Activated naive CD8-positive, alpha-beta T cell treated with anti-CD3 and anti-CD28 coated beads, Interleukin-2, amount 50 U/mL, for 24 hours (primary cell): ENCODE results near the gene PPP1R15B.
"Not testable (repeated sequence)": the region's sequence is repeated elsewhere in the genome, so short reads cannot be mapped to it uniquely, and the experiment has no call there.

Experiments
- ATAC-seq: fragments of 150-1000 bp; cut with Tn5 transposase; one replicate; pipeline ENCODE4 v1.10.0; 2021
- DNase-seq: peaks from one replicate; pipeline ENCODE4 v3.0.0; 2021
- H3K27ac Mint-ChIP-seq: one replicate; pipeline ENCODE4 v1.8.0; 2021; ENCODE audit warnings: mild to moderate bottlenecking, mixed read lengths
- H3K27me3 Mint-ChIP-seq: one replicate; pipeline ENCODE4 v1.8.0; 2021; ENCODE audit warnings: mixed read lengths
- H3K36me3 Mint-ChIP-seq: one replicate; pipeline ENCODE4 v1.8.0; 2021; ENCODE audit warnings: low read depth, mixed read lengths
- H3K4me1 Mint-ChIP-seq: one replicate; pipeline ENCODE4 v1.8.0; 2021; ENCODE audit warnings: mixed read lengths
- H3K4me3 Mint-ChIP-seq: one replicate; pipeline ENCODE4 v1.8.0; 2021; ENCODE audit warnings: mild to moderate bottlenecking, moderate library complexity, mixed read lengths
- H3K9me3 Mint-ChIP-seq: one replicate; pipeline ENCODE4 v1.8.0; 2021; ENCODE audit warnings: mixed read lengths

The PPP1R15B gene

GRCh38 chr1:204437796-204438570, 26.4 kb upstream of the PPP1R15B start:
- H3K27ac Mint-ChIP-seq = peak overlapping the region; percentile 2
- H3K9me3 Mint-ChIP-seq = no peaks in the 10 kb centered on the region
- ATAC-seq (no peak), DNase-seq (no peak)
- no peaks in the 10 kb centered on the region for H3K27me3 Mint-ChIP-seq
- peaks cover 25% of the 10 kb centered on the region for H3K36me3 Mint-ChIP-seq
- peaks cover 8% of the 10 kb centered on the region for H3K4me1 Mint-ChIP-seq
- H3K4me3 Mint-ChIP-seq = no peak overlapping the region

DNA sequence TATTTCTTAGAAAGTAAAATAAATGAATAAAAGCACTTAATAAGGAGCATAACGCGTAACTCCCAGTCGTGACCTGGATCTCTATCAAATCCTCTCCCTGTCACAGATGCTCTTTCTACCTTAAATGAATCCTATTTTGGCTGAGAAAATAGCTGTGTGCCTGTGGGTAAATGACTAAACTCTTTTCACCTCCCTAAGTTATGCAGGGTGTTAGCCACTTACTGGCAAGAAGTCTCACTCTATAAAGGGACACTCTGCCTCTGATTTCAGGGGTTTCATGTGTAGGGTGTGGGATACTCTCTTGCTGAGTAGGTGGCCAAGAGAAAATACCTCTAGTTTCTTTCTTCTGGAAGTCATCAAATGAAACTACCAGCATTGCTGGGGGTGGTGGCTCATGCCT, 24.3 kb upstream of the PPP1R15B start:
- no peaks in the 10 kb centered on the region for H3K27me3 Mint-ChIP-seq
- DNase-seq = no peak
- no peaks in the 10 kb centered on the region for H3K9me3 Mint-ChIP-seq
- peaks cover 13% of the 10 kb centered on the region for H3K4me1 Mint-ChIP-seq
- H3K4me3 Mint-ChIP-seq = no peak overlapping the region
- H3K36me3 Mint-ChIP-seq = peaks cover 29% of the 10 kb centered on the region
- no peak for ATAC-seq
- H3K27ac Mint-ChIP-seq = no peak overlapping the region

- DNase-seq = no peak
- Mint-ChIP-seq H3K4me1 (peaks cover 13% of the 10 kb centered on the region), H3K36me3 (peaks cover 29% of the 10 kb centered on the region), H3K9me3 (no peaks in the 10 kb centered on the region), H3K4me3 (no peak overlapping the region), H3K27ac (no peak overlapping the region), H3K27me3 (no peaks in the 10 kb centered on the region)
- ATAC-seq = no peak
These were observed 23.8 kb upstream of the PPP1R15B start for GRCh38 chr1:204435381-204435831.

DNA sequence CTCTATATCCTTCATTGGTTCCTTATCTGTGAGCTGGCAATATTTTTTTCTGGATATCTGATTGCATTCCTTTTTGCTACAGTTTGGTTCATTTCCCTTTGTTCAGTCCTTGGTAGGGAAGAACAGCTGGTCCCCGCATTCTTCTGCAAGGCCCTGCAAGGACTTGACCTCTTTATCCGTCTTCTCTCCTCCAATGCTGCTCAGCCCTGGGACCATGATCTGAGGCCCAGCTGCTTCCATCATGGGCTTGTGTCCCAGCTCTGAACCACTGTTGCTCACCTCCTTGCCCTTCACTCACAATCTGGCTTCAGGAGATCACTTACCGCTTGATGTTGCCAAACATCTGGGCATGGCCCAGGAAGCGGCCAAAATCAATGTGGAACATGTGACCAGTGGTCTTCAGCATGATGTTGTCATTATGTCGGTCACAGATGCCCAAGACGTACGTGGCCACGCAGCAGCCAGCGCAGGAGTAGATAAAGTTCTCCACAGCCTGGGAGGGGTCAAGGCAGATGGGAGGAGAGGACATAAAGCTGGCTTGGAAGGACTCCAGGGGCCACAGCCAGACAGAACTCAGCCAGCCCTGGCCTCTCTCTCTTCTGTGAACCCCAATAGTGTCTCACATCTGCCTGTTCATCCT, 22.6 kb upstream of the PPP1R15B start:
- Mint-ChIP-seq H3K4me1 (peaks cover 13% of the 10 kb centered on the region), H3K36me3 (peaks cover 26% of the 10 kb centered on the region), H3K9me3 (no peaks in the 10 kb centered on the region), H3K27ac (peak overlapping the region; percentile 61), H3K4me3 (no peak overlapping the region), H3K27me3 (no peaks in the 10 kb centered on the region)
- no peak for ATAC-seq
- DNase-seq = no peak

DNA sequence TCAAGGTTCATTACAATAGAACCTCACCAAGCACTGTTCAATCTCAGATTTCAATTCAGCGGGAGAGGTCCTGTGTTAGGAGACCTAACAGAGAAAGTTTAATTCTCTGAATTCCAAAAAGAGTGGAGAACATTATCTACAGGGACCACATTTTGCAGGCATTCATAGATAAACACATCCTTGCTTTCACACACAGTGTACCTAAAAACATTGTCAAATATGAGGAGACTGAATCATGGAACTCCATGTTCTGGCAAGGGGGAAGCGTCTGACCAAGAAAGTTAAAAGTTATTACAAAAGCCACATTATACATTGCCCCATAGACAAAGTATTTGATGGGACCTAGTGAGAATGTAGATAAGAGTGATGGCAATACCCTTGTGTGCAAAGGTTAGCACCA, 21.1 kb upstream of the PPP1R15B start:
- DNase-seq (no peak), ATAC-seq (no peak)
- peaks cover 6% of the 10 kb centered on the region for H3K4me1 Mint-ChIP-seq
- no peaks in the 10 kb centered on the region for H3K27me3 Mint-ChIP-seq
- no peak overlapping the region for H3K27ac Mint-ChIP-seq
- H3K9me3 Mint-ChIP-seq = no peaks in the 10 kb centered on the region
- H3K36me3 Mint-ChIP-seq = peaks cover 26% of the 10 kb centered on the region
- H3K4me3 Mint-ChIP-seq = no peak overlapping the region

DNA sequence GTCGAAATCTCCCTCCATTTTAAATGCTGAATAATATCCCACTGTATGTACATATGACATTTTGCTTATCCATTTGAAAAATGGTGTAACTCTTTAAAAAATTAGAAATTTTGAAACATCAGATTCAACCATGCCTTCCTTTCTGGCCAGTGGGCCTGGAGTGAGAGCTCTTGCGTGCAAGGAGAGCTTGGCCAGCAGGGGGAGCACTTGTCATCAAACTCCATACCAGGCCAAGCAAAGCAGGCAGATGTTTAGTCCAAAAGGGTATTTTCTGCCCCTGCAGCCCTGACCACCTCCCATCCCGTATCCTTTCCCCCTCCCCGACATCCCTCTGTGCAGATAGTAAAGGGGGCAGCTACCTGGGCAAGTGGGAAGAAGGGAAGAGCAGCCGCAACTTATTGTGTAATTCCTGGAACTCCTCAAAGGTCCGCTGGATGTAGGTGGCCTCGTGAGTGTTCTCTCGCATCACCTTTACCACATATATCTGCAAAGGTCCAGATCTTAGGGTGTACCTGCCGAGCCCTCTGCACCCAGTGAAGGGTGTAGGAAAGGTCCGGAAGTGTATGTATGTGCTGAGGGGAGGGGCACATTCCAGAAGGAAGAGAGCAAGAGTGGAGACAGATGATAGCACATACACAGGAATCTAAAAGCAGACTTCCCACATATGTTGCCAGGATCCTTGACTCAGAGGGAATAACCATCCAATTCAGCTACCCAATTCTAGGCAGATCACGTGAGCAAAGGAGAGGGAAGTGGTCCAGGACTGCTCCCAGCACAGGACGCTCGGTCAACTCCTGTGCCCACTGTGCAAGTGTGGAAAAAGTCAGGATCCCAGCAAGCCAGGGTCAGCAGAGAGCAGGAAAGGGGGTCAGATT, 19.9 kb upstream of the PPP1R15B start:
- H3K27ac Mint-ChIP-seq = peak overlapping the region; percentile 13
- peaks cover 22% of the 10 kb centered on the region for H3K36me3 Mint-ChIP-seq

DNA sequence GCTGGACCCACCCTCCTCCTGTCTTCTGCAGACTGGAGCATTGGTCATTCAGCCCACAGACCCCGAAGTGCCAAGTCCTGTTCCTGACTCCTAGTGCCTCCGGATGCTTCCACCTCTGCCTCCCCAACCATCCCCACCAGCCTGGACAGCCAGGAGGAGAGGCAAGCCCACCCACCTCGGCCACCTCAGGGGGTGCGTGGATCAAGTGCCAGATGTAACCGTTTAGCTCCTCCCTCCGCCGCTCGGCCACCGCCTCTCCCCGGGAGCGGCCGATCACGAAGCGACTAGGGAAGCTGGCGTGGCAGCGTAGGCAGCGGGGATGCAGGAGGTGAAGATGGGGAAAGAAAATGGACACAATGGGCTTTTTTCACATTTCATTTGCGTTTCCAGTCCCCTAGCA, 18.1 kb upstream of the PPP1R15B start:
- ATAC-seq (no peak), DNase-seq (no peak)
- H3K27me3 Mint-ChIP-seq = no peaks in the 10 kb centered on the region
- H3K27ac Mint-ChIP-seq = no peak overlapping the region
- peaks cover 26% of the 10 kb centered on the region for H3K36me3 Mint-ChIP-seq
- H3K9me3 Mint-ChIP-seq = no peaks in the 10 kb centered on the region
- peaks cover 8% of the 10 kb centered on the region for H3K4me1 Mint-ChIP-seq
- no peak overlapping the region for H3K4me3 Mint-ChIP-seq

More for the DNA sequence above, 19.9 kb upstream of the PPP1R15B start:
- Mint-ChIP-seq H3K4me3 (no peak overlapping the region), H3K4me1 (peaks cover 5% of the 10 kb centered on the region), H3K9me3 (no peaks in the 10 kb centered on the region), H3K27me3 (no peaks in the 10 kb centered on the region)
- DNase-seq = peak; percentile 85
- peak; percentile 71 for ATAC-seq

DNA sequence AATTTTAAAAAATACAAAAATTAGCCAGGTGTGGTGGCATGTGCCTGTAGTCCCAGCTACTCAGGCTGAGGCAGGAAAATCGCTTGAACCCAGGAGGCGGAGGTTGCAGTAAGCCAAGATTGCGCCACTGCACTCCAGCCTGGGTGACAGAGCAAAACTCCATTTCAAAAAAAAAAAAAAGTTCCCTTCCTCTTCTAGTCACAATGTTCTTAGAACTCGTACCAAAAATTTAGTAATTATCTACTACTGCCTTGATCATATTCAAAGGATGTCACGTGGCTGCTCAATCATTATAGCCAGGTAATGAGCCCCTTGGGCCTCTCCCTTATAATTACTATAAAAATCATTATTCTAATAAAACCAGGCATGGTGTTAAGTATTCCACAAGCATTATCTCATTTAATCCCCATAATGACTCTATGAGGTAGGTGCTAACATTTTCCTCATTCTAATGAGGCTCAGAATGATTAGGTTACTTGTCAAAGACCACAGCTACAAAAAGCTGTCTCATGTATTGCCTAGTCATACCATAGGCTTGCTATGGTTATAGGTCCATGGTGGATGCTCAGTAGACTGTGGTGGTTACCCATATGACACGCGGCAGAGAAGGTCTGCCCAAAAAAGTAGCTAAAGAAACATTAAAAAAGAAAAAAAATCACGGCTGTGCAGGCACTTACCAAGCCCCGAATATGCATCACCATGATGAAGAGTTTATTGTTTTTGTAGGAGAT, 15.5 kb upstream of the PPP1R15B start:
- peak; percentile 44 for ATAC-seq
- H3K36me3 Mint-ChIP-seq = peaks cover 15% of the 10 kb centered on the region
- H3K27me3 Mint-ChIP-seq = no peaks in the 10 kb centered on the region
- H3K4me3 Mint-ChIP-seq = no peak overlapping the region
- H3K27ac Mint-ChIP-seq = no peak overlapping the region
- no peaks in the 10 kb centered on the region for H3K9me3 Mint-ChIP-seq
- no peak for DNase-seq
- peaks cover 8% of the 10 kb centered on the region for H3K4me1 Mint-ChIP-seq

GRCh38 chr1:204426474-204426873, 14.9 kb upstream of the PPP1R15B start:
- Mint-ChIP-seq H3K27ac (no peak overlapping the region), H3K4me1 (peaks cover 9% of the 10 kb centered on the region), H3K27me3 (no peaks in the 10 kb centered on the region), H3K9me3 (no peaks in the 10 kb centered on the region), H3K4me3 (no peak overlapping the region), H3K36me3 (peaks cover 13% of the 10 kb centered on the region)
- ATAC-seq = no peak
- no peak for DNase-seq

DNA sequence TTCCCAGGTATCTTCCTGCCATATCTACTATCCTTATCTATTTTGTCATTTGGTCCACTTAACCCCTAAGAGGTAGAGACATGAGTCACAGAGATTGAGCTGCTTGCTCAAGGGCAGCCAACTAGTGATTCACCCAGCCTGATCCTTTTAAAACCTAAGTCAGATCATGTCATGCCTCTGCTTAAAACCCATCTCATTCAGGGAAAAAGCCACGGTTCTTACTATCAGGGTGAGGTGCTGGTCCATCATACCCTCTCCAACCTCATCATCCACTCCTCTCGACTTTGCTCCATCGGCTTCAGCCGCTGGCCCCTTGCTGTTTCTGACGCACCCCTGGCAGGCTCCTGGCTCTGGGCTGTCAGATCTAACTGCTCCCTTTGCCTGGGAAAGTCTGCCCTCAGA, 14.4 kb upstream of the PPP1R15B start:
- Mint-ChIP-seq H3K27me3 (no peaks in the 10 kb centered on the region), H3K27ac (no peak overlapping the region), H3K4me1 (peaks cover 9% of the 10 kb centered on the region), H3K36me3 (peaks cover 11% of the 10 kb centered on the region), H3K9me3 (no peaks in the 10 kb centered on the region), H3K4me3 (no peak overlapping the region)
- ATAC-seq (peak; percentile 60), DNase-seq (no peak)

GRCh38 chr1:204424621-204425020, 13.0 kb upstream of the PPP1R15B start:
- Mint-ChIP-seq H3K27ac (no peak overlapping the region), H3K27me3 (no peaks in the 10 kb centered on the region), H3K36me3 (peaks cover 9% of the 10 kb centered on the region)

GRCh38 chr1:204422061-204422705, 10.6 kb upstream of the PPP1R15B start:
- not testable (repeated sequence) for H3K27ac Mint-ChIP-seq, H3K9me3 Mint-ChIP-seq, H3K27me3 Mint-ChIP-seq

More at GRCh38 chr1:204424621-204425020, 13.0 kb upstream of the PPP1R15B start:
- DNase-seq (no peak), ATAC-seq (no peak)
- Mint-ChIP-seq H3K4me3 (no peak overlapping the region), H3K4me1 (peaks cover 18% of the 10 kb centered on the region), H3K9me3 (no peaks in the 10 kb centered on the region)

DNA sequence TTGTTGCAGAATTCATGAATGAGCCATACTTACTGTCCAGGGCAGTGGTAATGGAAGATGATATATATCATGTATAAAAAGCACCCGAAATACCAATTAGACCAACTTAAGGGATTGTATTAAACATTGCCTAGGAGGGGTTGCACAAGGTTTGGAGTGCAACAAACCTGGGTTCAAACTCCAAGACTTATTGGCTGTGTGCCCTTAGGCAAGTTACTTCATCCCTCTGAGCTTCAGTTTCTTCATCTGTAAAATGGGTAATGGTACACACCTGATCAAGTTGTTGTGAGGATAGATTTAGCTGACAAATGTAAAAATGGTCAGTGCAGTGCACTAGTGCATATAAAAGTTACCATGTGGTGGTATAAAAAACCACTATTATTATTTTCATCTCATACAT, 9.8 kb upstream of the PPP1R15B start:
- no peaks in the 10 kb centered on the region for H3K9me3 Mint-ChIP-seq
- DNase-seq = no peak
- H3K36me3 Mint-ChIP-seq = peaks cover 8% of the 10 kb centered on the region
- no peak overlapping the region for H3K4me3 Mint-ChIP-seq
- H3K27me3 Mint-ChIP-seq = no peaks in the 10 kb centered on the region
- no peak for ATAC-seq
- peaks cover 45% of the 10 kb centered on the region for H3K4me1 Mint-ChIP-seq
- no peak overlapping the region for H3K27ac Mint-ChIP-seq

More at GRCh38 chr1:204422061-204422705, 10.6 kb upstream of the PPP1R15B start:
- not testable (repeated sequence) for ATAC-seq, H3K4me3 Mint-ChIP-seq, H3K36me3 Mint-ChIP-seq, DNase-seq
- peaks cover 41% of the 10 kb centered on the region for H3K4me1 Mint-ChIP-seq
